Measurements from ENCODE around the gene RAC3. TPM values are rescaled to one million over a fixed set of nuclear protein-coding genes. Genes with fewer than 3 reads are reported as not detected.

Gene RAC3
- total and polyA plus RNA-seq, 2 of the 8 experiments (the other 6 are each of a cell fraction or from before 2014, with no cell fraction given): 177 to 299 TPM

- Histone ChIP-seq H3K9me3 (ENCODE audit: insufficient read depth in 2 of 2, low read depth in 1 of 2, low read length in 1 of 2) (no peaks in the 10 kb centered on the region), H3K9ac (replicated peaks in 1 of 4; ENCODE audit: extremely low read depth in 1 of 4, low read depth in 3 of 4, low read length in 3 of 4) (peak overlapping the region in 1 of 4 experiments; percentile 37; a peak in 2 of 7 replicates), H3K79me1 (ENCODE audit: low read depth, low read length) (peaks cover 6% of the 10 kb centered on the region; the same call in 1 of the 2 replicates), H3K4me3 (ENCODE audit: extremely low read depth in 1 of 4, insufficient read depth in 2 of 4, low read depth in 3 of 4, low read length in 4 of 4) (no peak overlapping the region), H3K23ac (ENCODE audit: insufficient read length) (no peak overlapping the region), H3K14ac (ENCODE audit: insufficient read length) (no peak overlapping the region), H3K27ac (ENCODE audit: low read depth, low read length) (no peak overlapping the region), H2BK20ac (ENCODE audit: low read length) (no peak overlapping the region), H2AK5ac (ENCODE audit: low read depth, low read length) (no peak overlapping the region), H2BK15ac (ENCODE audit: low read length) (no peak overlapping the region), H3K79me2 (ENCODE audit: control insufficient read depth in 1 of 2, insufficient read depth in 2 of 2, low read length in 2 of 2) (peaks cover 0 to 12% of the 10 kb centered on the region in 2 experiments; a peak in 1 of 4 replicates), H4K5ac (ENCODE audit: insufficient read length, low read depth, low read length) (no peak overlapping the region), H3K36me3 (ENCODE audit: control insufficient read depth in 2 of 4, insufficient read depth in 4 of 4, low read length in 3 of 4) (peaks cover 10 to 29% (median 22%) of the 10 kb centered on the region in 4 experiments), H3K56ac (replicated peaks; ENCODE audit: insufficient read length, low read depth, low read length) (no peak overlapping the region), H3K18ac (ENCODE audit: extremely low read depth, low read length) (no peak overlapping the region), H2AFZ (ENCODE audit: low read length) (no peak overlapping the region), H3K4me1 (replicated peaks in 1 of 4; ENCODE audit: control insufficient read depth in 3 of 4, insufficient read depth in 4 of 4, low read length in 3 of 4) (peaks cover 0 to 11% (median 6%) of the 10 kb centered on the region in 4 experiments; a peak in 5 of 7 replicates), H2BK120ac (replicated peaks; ENCODE audit: low read depth, low read length) (no peak overlapping the region), H4K8ac (ENCODE audit: extremely low read depth, insufficient read depth, low read length) (peak overlapping the region; percentile 5; the same call in 1 of the 2 replicates), H4K91ac (replicated peaks; ENCODE audit: insufficient read length, low read length) (no peak overlapping the region), H3K4ac (replicated peaks; ENCODE audit: insufficient read length, low read depth, low read length) (no peak overlapping the region), H2BK12ac (ENCODE audit: low read depth, low read length) (no peak overlapping the region), H3K4me2 (ENCODE audit: insufficient read depth in 1 of 2, low read depth in 2 of 2, low read length in 2 of 2) (no peak overlapping the region), H3K27me3 (replicated peaks in 1 of 4; ENCODE audit: control insufficient read depth in 3 of 4, extremely low read depth in 1 of 4, insufficient read depth in 3 of 4, low read length in 3 of 4) (no peaks in the 10 kb centered on the region; a peak in 1 of 7 replicates), H4K20me1 (replicated peaks in 1 of 2; ENCODE audit: control insufficient read depth in 1 of 2, insufficient read depth in 2 of 2, low read length in 2 of 2) (peaks cover 4 to 21% of the 10 kb centered on the region in 2 experiments), H2BK5ac (ENCODE audit: low read depth, low read length) (no peak overlapping the region), H3K23me2 (ENCODE audit: low read depth, low read length) (peaks cover 6% of the 10 kb centered on the region; the same call in 1 of the 2 replicates)
- ChIA-PET POLR2A (ENCODE audit: partially characterized antibody) (interaction anchor here (0.6 to 13.2 kb wide), 16 partner anchors 9 to 53 kb away, joined by 3 to 161 read pairs (median 6); partner anchors contain the start of genes DUS1L and RAC3), CTCF (ENCODE audit: partially characterized antibody) (interaction anchor here (1.0 to 5.4 kb wide), 4 partner anchors 10 to 100 kb away, joined by 3 to 40 read pairs (median 6); partner anchors contain the start of genes DUS1L and RAC3)
- 86% methylated on average over 15 of the region's 26 CpGs; no CpG with 5 or more reads in 1 of the 2 experiments for WGBS, 2 experiments (ENCODE audit: extremely low coverage in 1 of 2, insufficient coverage in 1 of 2, insufficient read length in 1 of 2, insufficient replicate concordance in 2 of 2, low coverage in 1 of 2, low lambda C conversion rate in 2 of 2, missing lambda C conversion rate in 1 of 2)
- DNase-seq (ENCODE audit: low read depth in 1 of 2, low spot score in 2 of 2) (no peak), FAIRE-seq (no peak)
Measured at GRCh38 chr17:82055023-82055964, 23.8 kb downstream of the RAC3 start.

Data from H1 (cell line).